Liver (tissue), 3 donors: ENCODE measurements around the gene COL9A1.
A peak's percentile ranks its signal among the peaks of the same experiment; 100 is the strongest.

ENCODE experiments used
- HNF4G ChIP-seq: IDR thresholded peaks from 2 replicates; pipeline ENCODE4 v1.6.1; 2016; ENCODE audit warnings: antibody characterized with exemption
- JUND ChIP-seq, 2 donors: IDR thresholded peaks; 2 replicates each; pipeline ENCODE4 v1.6.1; 2016; ENCODE audit warnings: antibody characterized with exemption in 2 of 2
- RAD21 ChIP-seq, 2 donors: IDR thresholded peaks; 2 replicates each; pipeline ENCODE4 v1.6.1; 2016; ENCODE audit warnings: antibody characterized with exemption in 2 of 2, mild to moderate bottlenecking in 2 of 2
- SP1 ChIP-seq: IDR thresholded peaks from 2 replicates; pipeline ENCODE4 v1.6.1; 2018; ENCODE audit warnings: antibody characterized with exemption, mild to moderate bottlenecking
- TAF1 ChIP-seq: conservative IDR thresholded peaks from 2 replicates; pipeline ENCODE4 v1.6.1; 2016; ENCODE audit warnings: antibody characterized with exemption, mild to moderate bottlenecking
- YY1 ChIP-seq: IDR thresholded peaks from 2 replicates; pipeline ENCODE4 v1.6.1; 2016; ENCODE audit warnings: antibody characterized with exemption, mild to moderate bottlenecking
- TF ChIP-seq, protein P1 (sequence below): fragments of 150-350 bp; IDR thresholded peaks from 2 replicates; pipeline ENCODE4 v1.5.1; 2017; ENCODE audit warnings: improper control_type of control experiment, low read depth, low read length; ENCODE audit not compliant: missing input control
- TF ChIP-seq, protein P2 (sequence below): IDR thresholded peaks from 2 replicates; pipeline ENCODE4 v1.6.1; 2016; ENCODE audit warnings: antibody characterized with exemption
- TF ChIP-seq, protein P3 (sequence below): IDR thresholded peaks from 2 replicates; pipeline ENCODE4 v1.6.1; 2016; ENCODE audit warnings: antibody characterized with exemption, mild to moderate bottlenecking
- TF ChIP-seq, protein P4 (sequence below): IDR thresholded peaks from 2 replicates; pipeline ENCODE4 v1.6.1; 2016; ENCODE audit warnings: antibody characterized with exemption
- TF ChIP-seq, protein P5 (sequence below): IDR thresholded peaks from 2 replicates; pipeline ENCODE4 v1.6.1; 2016; ENCODE audit warnings: antibody characterized with exemption
- donor health status: healthy.
- donor health status: healthy.

DNA sequence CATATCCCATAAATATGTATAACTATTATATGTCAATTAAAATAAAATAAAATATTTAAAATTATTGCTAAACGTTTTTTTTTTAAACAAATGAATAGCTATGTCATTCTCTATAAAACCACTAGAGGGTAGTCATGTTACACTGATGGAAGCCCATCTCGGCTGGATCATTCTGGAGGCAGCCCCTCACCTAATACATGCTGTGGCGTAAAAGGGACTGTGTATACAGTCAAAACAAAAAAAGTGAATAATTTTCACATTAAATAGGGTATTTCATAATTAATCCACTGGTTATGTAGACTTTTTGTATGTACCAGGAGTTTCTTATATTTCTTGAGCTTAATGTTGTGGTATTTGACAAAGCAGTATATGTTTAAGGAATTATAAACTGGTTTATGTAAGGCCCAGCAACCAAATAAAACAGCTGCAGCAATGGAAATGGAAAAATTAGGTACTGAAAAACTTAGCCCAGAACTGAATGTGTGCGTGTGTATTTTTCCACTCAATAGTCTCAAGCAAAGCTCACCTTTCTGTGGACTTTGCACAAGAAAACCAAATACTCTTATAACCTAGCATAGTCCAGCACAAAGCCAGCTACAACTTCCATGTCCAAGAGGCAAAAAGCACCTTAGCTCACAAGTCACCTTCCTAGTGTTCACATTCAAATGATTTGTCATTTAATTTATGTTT lies 81.7 kb downstream of the COL9A1 start:
- TF ChIP-seq, protein P1, sequence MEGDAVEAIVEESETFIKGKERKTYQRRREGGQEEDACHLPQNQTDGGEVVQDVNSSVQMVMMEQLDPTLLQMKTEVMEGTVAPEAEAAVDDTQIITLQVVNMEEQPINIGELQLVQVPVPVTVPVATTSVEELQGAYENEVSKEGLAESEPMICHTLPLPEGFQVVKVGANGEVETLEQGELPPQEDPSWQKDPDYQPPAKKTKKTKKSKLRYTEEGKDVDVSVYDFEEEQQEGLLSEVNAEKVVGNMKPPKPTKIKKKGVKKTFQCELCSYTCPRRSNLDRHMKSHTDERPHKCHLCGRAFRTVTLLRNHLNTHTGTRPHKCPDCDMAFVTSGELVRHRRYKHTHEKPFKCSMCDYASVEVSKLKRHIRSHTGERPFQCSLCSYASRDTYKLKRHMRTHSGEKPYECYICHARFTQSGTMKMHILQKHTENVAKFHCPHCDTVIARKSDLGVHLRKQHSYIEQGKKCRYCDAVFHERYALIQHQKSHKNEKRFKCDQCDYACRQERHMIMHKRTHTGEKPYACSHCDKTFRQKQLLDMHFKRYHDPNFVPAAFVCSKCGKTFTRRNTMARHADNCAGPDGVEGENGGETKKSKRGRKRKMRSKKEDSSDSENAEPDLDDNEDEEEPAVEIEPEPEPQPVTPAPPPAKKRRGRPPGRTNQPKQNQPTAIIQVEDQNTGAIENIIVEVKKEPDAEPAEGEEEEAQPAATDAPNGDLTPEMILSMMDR, result peak; percentile 66
- TF ChIP-seq, protein P2, sequence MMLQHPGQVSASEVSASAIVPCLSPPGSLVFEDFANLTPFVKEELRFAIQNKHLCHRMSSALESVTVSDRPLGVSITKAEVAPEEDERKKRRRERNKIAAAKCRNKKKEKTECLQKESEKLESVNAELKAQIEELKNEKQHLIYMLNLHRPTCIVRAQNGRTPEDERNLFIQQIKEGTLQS, result no peak
- TF ChIP-seq SP1 (peak; percentile 90), YY1 (peak; percentile 14), RAD21 (IDR thresholded peaks at IDR 0.05) (peak; percentile 88 to 90), JUND (IDR thresholded peaks at IDR 0.05) (no peak), TAF1 (no peak), HNF4G (peak; percentile 58)
- TF ChIP-seq, protein P3, sequence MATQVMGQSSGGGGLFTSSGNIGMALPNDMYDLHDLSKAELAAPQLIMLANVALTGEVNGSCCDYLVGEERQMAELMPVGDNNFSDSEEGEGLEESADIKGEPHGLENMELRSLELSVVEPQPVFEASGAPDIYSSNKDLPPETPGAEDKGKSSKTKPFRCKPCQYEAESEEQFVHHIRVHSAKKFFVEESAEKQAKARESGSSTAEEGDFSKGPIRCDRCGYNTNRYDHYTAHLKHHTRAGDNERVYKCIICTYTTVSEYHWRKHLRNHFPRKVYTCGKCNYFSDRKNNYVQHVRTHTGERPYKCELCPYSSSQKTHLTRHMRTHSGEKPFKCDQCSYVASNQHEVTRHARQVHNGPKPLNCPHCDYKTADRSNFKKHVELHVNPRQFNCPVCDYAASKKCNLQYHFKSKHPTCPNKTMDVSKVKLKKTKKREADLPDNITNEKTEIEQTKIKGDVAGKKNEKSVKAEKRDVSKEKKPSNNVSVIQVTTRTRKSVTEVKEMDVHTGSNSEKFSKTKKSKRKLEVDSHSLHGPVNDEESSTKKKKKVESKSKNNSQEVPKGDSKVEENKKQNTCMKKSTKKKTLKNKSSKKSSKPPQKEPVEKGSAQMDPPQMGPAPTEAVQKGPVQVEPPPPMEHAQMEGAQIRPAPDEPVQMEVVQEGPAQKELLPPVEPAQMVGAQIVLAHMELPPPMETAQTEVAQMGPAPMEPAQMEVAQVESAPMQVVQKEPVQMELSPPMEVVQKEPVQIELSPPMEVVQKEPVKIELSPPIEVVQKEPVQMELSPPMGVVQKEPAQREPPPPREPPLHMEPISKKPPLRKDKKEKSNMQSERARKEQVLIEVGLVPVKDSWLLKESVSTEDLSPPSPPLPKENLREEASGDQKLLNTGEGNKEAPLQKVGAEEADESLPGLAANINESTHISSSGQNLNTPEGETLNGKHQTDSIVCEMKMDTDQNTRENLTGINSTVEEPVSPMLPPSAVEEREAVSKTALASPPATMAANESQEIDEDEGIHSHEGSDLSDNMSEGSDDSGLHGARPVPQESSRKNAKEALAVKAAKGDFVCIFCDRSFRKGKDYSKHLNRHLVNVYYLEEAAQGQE, result no peak
- TF ChIP-seq, protein P4, sequence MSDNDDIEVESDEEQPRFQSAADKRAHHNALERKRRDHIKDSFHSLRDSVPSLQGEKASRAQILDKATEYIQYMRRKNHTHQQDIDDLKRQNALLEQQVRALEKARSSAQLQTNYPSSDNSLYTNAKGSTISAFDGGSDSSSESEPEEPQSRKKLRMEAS, result no peak
- TF ChIP-seq, protein P5, sequence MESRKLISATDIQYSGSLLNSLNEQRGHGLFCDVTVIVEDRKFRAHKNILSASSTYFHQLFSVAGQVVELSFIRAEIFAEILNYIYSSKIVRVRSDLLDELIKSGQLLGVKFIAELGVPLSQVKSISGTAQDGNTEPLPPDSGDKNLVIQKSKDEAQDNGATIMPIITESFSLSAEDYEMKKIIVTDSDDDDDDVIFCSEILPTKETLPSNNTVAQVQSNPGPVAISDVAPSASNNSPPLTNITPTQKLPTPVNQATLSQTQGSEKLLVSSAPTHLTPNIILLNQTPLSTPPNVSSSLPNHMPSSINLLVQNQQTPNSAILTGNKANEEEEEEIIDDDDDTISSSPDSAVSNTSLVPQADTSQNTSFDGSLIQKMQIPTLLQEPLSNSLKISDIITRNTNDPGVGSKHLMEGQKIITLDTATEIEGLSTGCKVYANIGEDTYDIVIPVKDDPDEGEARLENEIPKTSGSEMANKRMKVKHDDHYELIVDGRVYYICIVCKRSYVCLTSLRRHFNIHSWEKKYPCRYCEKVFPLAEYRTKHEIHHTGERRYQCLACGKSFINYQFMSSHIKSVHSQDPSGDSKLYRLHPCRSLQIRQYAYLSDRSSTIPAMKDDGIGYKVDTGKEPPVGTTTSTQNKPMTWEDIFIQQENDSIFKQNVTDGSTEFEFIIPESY, result no peak
